MM.1S (cell line): Measurements from ENCODE around the gene CAP2.

ENCODE experiments used
- EZH2 ChIP-seq: fragments of 300-600 bp; sonication (generic); optimal IDR thresholded peaks from 2 replicates; pipeline ENCODE3; 2017; ENCODE audit warnings: low read depth, mild to moderate bottlenecking, antibody characterized with exemption, low read length, mixed read lengths
- TF ChIP-seq, protein P1 (sequence below): fragments of 300-600 bp; sonication (generic); IDR thresholded peaks from 2 replicates; pipeline ENCODE4 v1.5.1; 2016; ENCODE audit warnings: antibody characterized with exemption, low read length, mixed read lengths

- TF ChIP-seq, protein P1, sequence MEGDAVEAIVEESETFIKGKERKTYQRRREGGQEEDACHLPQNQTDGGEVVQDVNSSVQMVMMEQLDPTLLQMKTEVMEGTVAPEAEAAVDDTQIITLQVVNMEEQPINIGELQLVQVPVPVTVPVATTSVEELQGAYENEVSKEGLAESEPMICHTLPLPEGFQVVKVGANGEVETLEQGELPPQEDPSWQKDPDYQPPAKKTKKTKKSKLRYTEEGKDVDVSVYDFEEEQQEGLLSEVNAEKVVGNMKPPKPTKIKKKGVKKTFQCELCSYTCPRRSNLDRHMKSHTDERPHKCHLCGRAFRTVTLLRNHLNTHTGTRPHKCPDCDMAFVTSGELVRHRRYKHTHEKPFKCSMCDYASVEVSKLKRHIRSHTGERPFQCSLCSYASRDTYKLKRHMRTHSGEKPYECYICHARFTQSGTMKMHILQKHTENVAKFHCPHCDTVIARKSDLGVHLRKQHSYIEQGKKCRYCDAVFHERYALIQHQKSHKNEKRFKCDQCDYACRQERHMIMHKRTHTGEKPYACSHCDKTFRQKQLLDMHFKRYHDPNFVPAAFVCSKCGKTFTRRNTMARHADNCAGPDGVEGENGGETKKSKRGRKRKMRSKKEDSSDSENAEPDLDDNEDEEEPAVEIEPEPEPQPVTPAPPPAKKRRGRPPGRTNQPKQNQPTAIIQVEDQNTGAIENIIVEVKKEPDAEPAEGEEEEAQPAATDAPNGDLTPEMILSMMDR, result no peak
- no peak for TF ChIP-seq EZH2
Measured at GRCh38 chr6:17381424-17382147, 11.8 kb upstream of the CAP2 start.
